Breast epithelium (tissue), 4 donors: ENCODE measurements around the gene YPEL1. TPM values are rescaled to one million over a fixed set of nuclear protein-coding genes. Genes with fewer than 3 reads are reported as not detected.

Experiments
- DNase-seq, 2 donors: peaks; one replicate each; pipeline ENCODE4 v3.0.0-alpha.2; 2019; ENCODE audit warnings: low spot score in 2 of 2
- H3K27ac ChIP-seq, 2 donors: fragments of 200-600 bp; sonication (generic) in 1 of 2; one replicate each; pipeline ENCODE4 v1.5.1; 2016 to 2019; ENCODE audit warnings: mild to moderate bottlenecking in 1 of 2
- H3K27me3 ChIP-seq, 2 donors: fragments of 200-600 bp; sonication (generic) in 1 of 2; one replicate each; pipeline versions ENCODE4 v1.5.1 to v1.6.0; 2017 to 2019; ENCODE audit warnings: control low read depth in 1 of 2, mild to moderate bottlenecking in 1 of 2
- H3K36me3 ChIP-seq: fragments of 200-600 bp; one replicate; pipeline ENCODE4 v1.5.1; 2019
- H3K4me1 ChIP-seq, 2 donors: fragments of 200-600 bp; sonication (generic); one replicate each; pipeline ENCODE4 v1.5.1; 2016 to 2019; ENCODE audit warnings: control low read depth in 1 of 2
- H3K4me3 ChIP-seq, 3 donors: fragments of 200-600 bp; sonication (generic); 1 replicate in 2 of 3; 2 replicates in 1 of 3; pipeline ENCODE4 v1.5.1; 2016 to 2019; ENCODE audit warnings: mild to moderate bottlenecking in 3 of 3, moderate library complexity in 2 of 3
- H3K9me3 ChIP-seq, 2 donors: fragments of 200-600 bp; sonication (generic) in 1 of 2; one replicate each; pipeline ENCODE4 v1.5.1; 2016 to 2019; ENCODE audit warnings: control low read depth in 1 of 2
- POLR2A ChIP-seq: fragments of 450-650 bp; IDR thresholded peaks from one replicate; pipeline ENCODE4 v1.6.1; 2016; ENCODE audit warnings: antibody characterized with exemption, mild to moderate bottlenecking, moderate library complexity
- POLR2AphosphoS5 ChIP-seq, 3 donors: sonication (generic); formaldehyde crosslinking; IDR thresholded peaks; one replicate each; pipeline ENCODE4 v1.6.1; 2017; ENCODE audit warnings: antibody characterized with exemption in 3 of 3
- intact Hi-C: fragments of 100-400 bp; cut with DNase I; formaldehyde crosslinking; loops from one replicate; pipeline ENCODE4 v1.15.1; 2023; ENCODE audit warnings: low total_unique reads
- total RNA-seq, 3 donors: library from RNA; depleted of rRNA; stranded (reverse); fragments of >200 nt; gene quantifications; one replicate each; pipeline ENCODE4 v1.1.0, GENCODE V29; 2016
- TF ChIP-seq, protein P1 (sequence below), 3 donors: fragments of 450-650 bp; IDR thresholded peaks; one replicate each; pipeline ENCODE4 v1.5.1; 2016 to 2017; ENCODE audit warnings: antibody characterized with exemption in 3 of 3, mild to moderate bottlenecking in 3 of 3, moderate library complexity in 3 of 3

Gene YPEL1
- total RNA-seq, 3 donors from 2014 or later = 7.8 to 8.5 (median 7.9) TPM

DNA sequence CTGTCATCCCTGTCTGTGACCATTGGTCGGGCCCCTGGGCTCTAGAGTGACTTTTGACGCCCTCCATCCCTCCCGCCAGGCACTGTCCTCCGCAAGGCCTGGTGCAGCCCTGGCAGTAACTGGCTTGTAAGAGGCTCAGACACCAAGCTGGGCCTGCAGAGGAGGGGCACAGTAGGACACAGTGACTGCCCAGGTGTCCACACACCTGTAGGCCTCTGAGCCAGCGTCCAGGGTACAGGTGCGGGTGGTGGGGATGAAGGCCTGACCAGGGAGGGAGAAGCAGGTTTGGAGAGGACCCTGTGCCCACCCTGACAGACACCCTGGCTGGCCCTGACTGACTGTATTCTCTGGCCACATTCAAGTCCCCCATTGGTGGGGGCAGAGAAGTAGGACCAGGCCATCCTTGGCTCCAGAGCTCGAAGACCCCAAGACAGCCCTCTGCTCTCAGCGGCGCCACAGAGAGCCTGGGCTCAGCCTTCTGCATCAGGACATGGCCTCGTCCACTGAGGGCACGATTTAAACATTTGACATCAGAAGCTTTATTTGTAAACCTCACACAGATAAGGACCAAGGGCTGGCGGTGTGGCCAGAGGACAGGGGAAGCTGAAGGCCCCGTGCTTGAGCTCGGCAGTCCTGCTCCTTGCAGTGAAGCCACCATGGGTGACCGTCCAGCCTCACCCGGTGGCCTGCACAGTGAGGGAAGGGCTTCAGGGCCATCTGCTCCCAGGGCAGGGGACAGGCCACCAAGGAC is 38.4 kb downstream of the YPEL1 start:
- DNase-seq = no peak
- Histone ChIP-seq H3K27me3 (no peaks in the 10 kb centered on the region), H3K36me3 (no peaks in the 10 kb centered on the region), H3K4me1 (no peaks in the 10 kb centered on the region), H3K9me3 (no peaks in the 10 kb centered on the region), H3K27ac (no peak overlapping the region), H3K4me3 (no peak overlapping the region)
- intact Hi-C loops = no loop called here
- TF ChIP-seq, protein P1, sequence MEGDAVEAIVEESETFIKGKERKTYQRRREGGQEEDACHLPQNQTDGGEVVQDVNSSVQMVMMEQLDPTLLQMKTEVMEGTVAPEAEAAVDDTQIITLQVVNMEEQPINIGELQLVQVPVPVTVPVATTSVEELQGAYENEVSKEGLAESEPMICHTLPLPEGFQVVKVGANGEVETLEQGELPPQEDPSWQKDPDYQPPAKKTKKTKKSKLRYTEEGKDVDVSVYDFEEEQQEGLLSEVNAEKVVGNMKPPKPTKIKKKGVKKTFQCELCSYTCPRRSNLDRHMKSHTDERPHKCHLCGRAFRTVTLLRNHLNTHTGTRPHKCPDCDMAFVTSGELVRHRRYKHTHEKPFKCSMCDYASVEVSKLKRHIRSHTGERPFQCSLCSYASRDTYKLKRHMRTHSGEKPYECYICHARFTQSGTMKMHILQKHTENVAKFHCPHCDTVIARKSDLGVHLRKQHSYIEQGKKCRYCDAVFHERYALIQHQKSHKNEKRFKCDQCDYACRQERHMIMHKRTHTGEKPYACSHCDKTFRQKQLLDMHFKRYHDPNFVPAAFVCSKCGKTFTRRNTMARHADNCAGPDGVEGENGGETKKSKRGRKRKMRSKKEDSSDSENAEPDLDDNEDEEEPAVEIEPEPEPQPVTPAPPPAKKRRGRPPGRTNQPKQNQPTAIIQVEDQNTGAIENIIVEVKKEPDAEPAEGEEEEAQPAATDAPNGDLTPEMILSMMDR (IDR thresholded peaks at IDR 0.05) = no peak
- TF ChIP-seq POLR2A = no peak
- no peak for TF ChIP-seq POLR2AphosphoS5 (IDR thresholded peaks at IDR 0.05)

DNA sequence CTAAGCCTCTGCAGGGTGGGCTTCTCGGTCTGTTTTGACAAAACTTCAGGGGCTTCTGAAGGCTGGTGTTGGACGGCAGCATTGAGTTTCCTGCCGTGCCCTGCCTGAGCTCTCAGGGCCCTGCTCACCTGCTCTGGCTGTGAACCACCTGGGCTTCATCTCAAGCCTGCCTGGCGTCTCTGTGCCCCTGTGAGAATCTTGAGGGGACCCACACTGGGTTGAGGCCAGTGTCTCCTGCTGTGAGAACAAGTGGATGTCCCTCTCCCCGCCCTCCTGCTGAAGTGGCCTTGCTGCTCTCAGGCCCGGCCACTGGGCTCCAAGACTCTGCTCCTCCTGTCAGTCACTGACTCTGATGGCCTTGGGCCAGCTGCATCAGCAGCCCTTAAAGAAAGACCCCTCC is 39.5 kb downstream of the YPEL1 start:
- TF ChIP-seq POLR2AphosphoS5 (IDR thresholded peaks at IDR 0.05) = no peak
- TF ChIP-seq, protein P1 (IDR thresholded peaks at IDR 0.05) = no peak
- TF ChIP-seq POLR2A = no peak
- DNase-seq = no peak
- H3K4me1 ChIP-seq = no peaks in the 10 kb centered on the region
- H3K9me3 ChIP-seq = no peaks in the 10 kb centered on the region
- intact Hi-C loops = no loop called here
- H3K27ac ChIP-seq = no peak overlapping the region
- H3K4me3 ChIP-seq = no peak overlapping the region
- no peaks in the 10 kb centered on the region for H3K36me3 ChIP-seq
- H3K27me3 ChIP-seq = no peaks in the 10 kb centered on the region

DNA sequence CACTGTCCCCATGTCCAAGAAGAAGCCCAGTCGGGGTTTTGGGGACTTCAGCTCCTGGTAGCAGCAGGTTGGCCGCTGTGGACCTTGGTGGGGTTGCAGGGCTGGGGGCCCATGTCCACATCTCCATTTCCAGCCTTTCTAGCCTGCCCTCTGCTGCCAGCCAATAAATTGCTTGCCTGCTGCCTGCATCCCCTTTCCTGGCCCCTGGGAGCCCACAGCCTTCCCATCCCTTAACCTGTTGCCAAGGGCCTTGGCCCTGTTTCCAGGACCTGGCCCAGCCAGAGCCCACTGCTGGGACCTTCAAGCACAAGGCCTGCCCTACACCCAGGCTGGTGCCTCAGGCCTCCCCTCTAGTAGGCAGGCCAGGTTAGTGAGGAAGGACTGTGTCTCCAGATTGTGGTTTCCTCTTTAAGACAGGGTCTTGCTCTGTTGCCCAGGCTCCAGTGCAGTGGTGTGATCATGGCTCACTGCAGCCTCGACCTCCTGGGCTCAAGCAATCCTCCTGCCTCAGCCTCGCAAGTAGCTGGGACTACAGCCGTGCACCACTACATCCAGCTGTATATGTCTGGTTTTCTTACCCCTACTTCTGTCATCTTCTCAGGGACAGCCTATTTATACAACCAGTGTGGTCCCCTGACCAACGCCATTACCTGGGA is 40.0 kb downstream of the YPEL1 start:
- H3K4me3 ChIP-seq = no peak overlapping the region
- no peaks in the 10 kb centered on the region for H3K4me1 ChIP-seq
- no peaks in the 10 kb centered on the region for H3K27me3 ChIP-seq
- intact Hi-C loops = no loop called here
- no peaks in the 10 kb centered on the region for H3K36me3 ChIP-seq
- TF ChIP-seq, protein P1 (IDR thresholded peaks at IDR 0.05) = no peak
- TF ChIP-seq POLR2A (no peak), POLR2AphosphoS5 (IDR thresholded peaks at IDR 0.05) (no peak)
- no peak for DNase-seq
- no peak overlapping the region for H3K27ac ChIP-seq
- H3K9me3 ChIP-seq = no peaks in the 10 kb centered on the region

DNA sequence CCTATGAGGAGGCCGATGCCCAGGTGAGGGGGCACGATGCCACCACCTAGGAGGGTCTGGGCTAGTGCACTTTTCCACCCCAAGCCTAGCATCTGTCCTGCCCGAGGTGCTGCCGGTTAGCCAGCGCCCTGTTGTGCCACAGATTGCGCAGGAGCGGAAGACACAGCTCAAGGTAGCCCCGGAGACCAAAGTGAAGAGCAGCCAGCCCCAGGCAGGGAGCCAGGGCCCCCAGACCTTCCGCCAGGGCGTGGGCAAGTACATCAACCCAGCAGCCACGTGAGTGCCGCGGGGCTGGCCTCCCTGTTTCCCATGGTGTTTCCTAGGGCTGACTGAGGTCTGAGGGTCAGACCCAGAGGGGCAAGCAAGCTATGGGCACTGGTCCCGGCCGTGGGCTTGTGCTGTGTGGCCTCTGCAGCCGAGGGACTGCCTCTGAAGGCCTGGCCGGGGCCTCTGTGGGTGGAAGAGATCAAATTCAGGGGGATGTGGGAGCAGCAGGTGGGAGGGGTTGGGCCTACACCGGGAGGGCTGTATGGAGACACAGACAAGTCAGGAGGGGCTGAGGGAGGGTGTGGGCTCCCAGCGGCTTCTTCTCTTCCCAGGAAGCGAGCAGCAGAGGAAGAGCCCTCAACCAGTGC is 40.7 kb downstream of the YPEL1 start:
- H3K9me3 ChIP-seq = no peaks in the 10 kb centered on the region
- TF ChIP-seq POLR2A = no peak
- TF ChIP-seq POLR2AphosphoS5 (IDR thresholded peaks at IDR 0.05) = no peak
- TF ChIP-seq, protein P1 (IDR thresholded peaks at IDR 0.05) = no peak
- H3K4me1 ChIP-seq = no peaks in the 10 kb centered on the region
- no peaks in the 10 kb centered on the region for H3K36me3 ChIP-seq
- H3K27me3 ChIP-seq = no peaks in the 10 kb centered on the region
- no peak overlapping the region for H3K27ac ChIP-seq
- intact Hi-C loops = no loop called here
- no peak overlapping the region for H3K4me3 ChIP-seq
- DNase-seq = no peak

DNA sequence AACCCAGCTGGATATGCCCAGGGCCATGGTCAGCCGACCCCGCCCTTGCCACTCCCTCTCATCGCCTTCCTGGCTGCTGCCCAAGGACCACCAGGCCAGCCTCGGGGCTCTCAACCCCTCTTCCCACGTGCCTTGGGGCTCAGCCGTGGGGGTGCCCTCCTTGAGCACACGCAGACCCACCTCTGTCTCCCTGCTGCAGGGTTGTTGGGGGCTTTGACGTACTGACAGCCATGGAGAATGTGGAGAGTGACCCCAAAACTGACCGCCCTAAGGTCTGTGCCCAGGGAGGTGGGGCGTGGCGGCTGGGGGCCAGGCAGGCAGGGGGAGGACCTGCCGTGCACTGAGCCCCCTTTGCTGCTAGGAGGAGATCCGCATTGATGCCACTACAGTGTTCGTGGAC is 41.2 kb downstream of the YPEL1 start:
- H3K9me3 ChIP-seq = no peaks in the 10 kb centered on the region
- DNase-seq = no peak
- TF ChIP-seq, protein P1 (IDR thresholded peaks at IDR 0.05) = no peak
- TF ChIP-seq POLR2AphosphoS5 (IDR thresholded peaks at IDR 0.05) (no peak), POLR2A (no peak)
- H3K4me3 ChIP-seq = no peak overlapping the region
- H3K27me3 ChIP-seq = no peaks in the 10 kb centered on the region
- H3K36me3 ChIP-seq = no peaks in the 10 kb centered on the region
- no peak overlapping the region for H3K27ac ChIP-seq
- intact Hi-C loops = no loop called here
- no peaks in the 10 kb centered on the region for H3K4me1 ChIP-seq
